Measurements from ENCODE around the gene CCDC40.
A peak's percentile ranks its signal among the peaks of the same experiment; 100 is the strongest.

The CCDC40 gene

DNA sequence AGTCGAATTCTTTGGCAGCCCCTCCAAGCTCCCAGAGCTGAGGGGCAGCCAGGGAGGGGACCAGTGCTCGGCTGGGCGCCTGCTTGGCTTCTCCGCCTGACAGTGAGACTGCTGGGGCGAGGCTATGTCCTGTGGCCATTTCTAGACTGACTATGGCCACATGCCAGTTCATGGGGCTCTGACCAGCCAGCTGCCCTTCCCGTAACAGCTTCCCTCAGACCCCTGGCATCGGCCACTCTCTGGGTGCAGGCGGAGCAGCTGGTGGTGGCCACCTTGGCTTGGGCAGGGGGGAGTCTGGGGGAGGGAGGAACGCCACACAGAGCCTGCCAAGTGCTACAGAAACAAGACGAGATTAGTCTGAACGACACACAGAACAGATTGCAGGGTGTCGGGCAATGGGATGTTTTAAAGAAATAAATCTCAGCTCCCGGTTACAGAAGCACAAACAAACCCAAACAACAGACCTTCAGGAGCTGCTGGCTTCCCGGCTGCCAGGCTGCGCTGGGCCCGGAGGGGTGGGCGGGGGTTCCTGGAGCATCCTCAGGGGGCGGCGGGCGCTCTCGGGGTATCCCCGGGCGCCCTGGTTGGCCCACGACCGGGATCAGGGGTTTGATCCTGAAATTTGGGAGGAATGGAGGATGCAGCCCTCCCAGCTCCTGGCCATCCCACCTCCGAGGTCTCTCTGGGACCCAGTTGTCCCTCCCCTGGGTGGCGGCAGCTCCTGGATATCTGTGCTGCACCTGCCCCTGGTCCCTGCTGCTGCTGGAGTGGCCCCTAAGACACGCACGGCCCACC, 35.3 kb upstream of the CCDC40 start:
- DNase-seq (ENCODE audit: insufficient read length, low spot score) (no peak), FAIRE-seq (no peak)

DNA sequence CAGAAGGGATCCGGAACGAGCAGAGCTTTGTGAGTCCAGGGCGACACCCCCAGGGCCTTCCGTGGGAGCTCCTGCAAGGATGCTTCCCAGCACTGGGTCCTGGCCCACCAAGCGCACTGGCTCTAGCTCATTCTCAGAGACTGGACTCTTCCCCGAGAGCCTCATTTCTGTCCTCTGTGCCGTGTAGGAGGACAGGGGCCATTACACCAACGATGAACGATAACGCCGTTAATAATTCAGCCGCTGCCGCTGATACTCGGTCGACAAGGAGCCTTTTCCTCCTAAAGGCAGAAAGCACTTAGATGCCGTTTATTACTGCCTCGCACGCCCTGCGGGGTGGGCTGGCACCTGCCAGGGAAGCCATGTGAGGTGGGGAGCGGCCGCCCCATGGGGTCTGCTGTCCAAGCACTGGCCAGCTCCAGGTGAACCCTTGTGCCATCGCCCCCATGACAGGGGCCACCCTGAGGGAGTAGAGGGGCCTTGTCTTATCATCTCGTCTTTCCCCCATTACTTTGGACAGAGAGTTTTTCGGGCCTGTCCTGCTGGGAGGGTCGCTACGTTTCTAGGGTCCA, 34.3 kb upstream of the CCDC40 start:
- FAIRE-seq (no peak), DNase-seq (ENCODE audit: insufficient read length, low spot score) (no peak)

DNA sequence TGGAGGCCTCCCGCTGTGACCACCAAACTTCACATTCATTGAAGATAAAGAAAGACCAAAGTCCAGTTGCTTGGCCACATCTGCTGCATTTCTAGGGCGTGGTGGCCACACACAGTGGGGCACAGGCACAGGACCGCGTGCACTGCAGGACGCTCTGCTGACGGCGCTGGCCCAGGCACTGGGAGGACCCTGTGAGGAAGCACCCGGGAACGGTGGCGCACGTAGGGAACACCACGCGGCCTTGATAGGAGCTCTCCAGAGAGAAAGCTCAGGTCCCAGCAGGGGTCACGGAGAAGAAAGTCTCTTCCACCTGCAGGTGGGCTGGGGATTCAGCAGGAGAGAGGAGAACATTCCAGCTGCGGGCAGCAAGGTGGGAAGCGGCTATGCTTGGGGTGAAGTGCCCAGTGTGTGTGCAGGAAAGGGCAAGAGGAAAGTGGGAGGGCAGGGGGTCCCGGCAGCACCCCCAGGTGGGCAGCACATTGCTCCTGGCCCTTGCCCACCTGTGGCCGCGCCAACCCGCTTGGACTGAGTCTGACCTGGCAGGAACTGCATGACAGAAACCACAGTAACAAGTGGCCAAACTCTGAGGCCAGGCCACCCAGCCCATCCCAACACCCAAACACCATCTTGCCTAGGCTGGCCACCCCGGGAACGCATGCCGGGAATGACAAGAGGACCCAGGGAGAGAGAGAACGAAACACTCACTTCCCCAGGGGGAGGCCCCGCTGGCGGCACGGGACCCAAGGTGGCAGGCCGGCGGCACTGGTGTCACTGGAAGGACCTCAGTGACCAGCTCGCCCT, 33.6 kb upstream of the CCDC40 start:
- DNase-seq (ENCODE audit: insufficient read length, low spot score) (no peak), FAIRE-seq (no peak)

DNA sequence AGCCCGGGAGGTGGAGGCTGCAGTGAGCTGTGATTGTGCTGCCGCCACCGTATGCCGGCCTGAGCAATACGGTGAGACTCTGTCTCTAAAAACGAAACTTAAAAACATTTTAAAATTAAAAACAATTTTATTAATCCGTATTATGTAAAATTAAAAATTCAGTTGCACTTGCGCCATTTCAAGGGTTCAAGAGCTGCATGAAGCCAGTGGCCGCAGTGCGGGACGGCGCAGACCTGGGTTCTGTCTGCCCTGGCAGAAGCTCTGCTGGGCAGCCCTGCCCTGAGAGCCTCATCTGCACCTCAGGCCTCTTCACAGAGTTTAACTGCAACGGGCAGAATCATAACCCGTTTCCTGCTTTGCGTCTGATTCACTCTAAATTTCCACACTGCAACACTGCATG, 32.5 kb upstream of the CCDC40 start:
- no peak for DNase-seq (ENCODE audit: insufficient read length, low spot score)
- no peak for FAIRE-seq

DNA sequence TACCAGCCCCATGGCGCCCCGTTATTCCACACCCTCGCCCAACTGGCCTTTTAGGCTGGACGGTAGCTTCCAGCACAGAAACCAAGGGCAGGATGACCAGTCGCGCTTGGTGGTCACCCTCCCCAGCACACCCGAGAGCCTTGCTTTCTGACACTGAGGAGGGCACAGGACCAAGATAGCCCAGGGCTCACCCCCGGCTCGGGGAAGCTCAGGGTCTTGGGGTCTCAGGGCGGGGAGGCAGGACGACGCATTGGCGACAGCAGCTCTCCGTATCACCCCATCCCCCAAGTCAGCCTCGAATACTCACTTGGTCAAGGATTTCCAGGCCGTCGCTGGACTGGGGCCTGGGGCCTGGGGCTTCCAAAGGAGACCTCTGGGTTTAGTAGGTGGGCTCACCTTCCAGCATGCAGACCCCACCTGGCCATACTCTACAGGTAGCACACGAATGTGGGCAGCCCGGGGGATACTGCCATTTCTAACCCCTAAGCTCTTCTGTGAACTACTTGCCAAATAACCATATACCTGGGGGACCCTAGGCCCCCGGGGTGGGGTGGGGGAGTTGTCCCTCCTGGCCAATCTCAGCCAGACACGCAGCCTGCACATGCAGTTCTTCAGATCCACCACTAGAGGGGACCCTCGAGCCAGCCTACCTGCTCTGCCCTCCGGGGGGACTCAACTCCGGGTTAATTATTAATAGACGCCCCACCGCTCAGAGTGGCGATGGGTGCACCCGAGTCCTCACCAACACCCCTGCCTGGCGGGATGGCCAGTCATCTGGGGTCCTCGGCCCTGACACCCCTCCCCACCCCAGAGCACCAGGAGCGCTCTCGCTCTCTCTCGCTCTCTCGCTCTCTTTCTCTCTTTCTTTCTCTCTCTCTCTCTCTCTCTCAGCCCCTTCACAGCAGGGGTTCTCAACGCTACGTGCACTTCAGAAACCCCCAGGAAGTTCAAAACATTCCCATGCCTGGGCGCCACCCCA, 30.8 kb upstream of the CCDC40 start:
- DNase-seq (ENCODE audit: insufficient read length, low spot score) (peak; percentile 86), FAIRE-seq (peak; percentile 70)

DNA sequence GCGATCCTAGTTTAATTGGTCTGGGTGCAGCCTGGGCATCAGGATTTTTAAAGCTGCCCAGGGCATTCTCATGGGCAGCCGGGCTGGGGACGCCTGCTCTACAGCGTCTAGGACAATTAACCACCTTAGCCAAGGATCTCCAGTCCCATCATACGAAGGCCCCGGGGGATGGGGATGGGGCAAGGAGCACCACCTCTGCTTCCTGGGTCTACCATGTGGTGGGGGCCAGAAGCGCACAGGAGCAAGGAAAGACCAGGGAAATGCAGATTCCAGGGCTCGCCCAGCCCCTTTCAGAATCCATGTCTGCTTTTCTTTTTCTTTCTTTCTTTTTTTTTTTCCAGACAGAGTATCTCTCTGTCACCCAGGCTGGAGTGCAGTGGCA, 30.1 kb upstream of the CCDC40 start:
- FAIRE-seq (no peak), DNase-seq (ENCODE audit: insufficient read length, low spot score) (no peak)

DNA sequence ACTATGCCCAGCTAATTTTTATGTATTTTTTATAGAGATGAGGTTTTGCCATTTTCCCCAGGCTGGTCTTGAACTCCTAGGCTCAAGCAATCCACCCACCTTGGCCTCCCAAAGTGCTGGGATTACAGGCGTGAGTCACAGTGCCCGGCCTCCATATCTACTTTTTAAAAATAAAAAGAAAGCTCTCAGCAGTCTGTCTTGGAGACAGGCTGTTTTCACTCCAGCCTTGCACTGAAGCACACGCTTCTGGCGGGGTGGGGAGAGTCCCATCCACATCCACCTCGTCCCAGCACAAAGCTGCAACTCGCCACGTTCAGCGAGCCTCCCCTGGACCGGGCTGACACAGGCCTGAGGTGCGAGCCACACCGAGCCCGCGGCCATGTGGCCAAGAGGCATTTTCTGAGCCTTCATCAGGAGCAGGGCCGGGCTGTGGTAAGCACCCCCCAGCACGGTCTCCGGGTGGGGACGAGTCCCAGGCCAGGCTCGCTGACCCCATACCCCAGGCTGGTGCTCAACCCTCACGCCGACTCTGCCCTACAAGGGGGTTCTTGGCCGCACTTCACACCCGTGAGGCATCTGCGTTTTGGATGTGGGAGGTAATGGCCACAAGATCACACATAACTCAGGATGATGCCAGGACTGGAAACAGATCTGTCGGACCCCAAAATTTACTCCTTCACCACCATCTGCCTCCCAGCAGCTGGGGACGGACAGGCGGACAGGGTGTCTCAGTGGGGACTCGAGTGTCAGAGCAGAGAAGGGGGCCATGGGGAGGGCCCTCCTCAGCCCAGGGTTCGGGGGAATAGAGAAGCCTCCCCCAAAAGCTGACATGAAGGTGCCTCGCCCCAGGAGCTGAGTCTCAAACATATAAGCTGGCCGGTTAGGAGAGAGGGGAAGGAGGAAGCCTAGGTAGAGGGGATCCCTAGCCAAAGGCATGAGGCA, 29.4 kb upstream of the CCDC40 start:
- DNase-seq (ENCODE audit: insufficient read length, low spot score) (no peak), FAIRE-seq (no peak)

DNA sequence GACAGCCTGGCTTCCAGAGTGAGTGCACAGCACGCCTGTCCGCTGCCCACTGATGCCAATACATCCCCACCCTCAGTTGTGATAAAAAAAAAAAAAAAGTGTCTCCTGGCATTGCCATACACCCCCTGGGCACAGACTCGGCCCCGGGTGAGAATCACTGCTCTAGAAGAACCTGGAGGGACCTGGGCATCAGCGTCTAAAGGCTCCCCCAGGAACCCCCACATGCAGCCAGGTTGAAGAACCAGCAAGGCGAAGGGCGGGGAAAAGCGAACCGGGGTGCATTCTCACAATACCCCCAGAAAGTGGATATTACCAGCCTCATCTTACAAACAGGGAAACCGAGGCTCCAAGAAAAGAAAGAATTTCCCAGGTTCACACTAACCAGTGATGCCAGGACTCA, 28.5 kb upstream of the CCDC40 start:
- FAIRE-seq (no peak), DNase-seq (ENCODE audit: insufficient read length, low spot score) (no peak)

DNA sequence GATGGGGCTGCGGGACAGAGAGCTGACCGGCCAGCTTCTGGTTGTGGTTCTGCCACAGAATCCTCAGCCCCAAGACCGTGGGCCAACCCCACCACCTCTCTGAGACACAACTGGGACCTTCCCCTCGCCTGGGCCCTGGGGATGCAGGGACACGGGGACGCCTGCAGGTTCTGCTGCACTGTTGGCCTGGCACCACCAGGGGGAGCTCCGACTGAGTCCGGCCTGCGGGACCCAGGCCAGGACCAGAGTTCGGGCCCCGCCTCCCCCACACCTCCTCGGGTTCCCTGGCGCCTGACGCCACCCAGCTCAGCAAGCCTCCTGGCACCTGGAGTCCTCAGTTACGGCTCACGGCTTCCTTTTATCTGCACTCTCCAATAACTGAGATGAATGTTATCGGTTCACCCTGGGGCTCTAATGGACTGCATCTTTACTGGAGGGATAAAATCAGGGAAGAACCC, 28.0 kb upstream of the CCDC40 start:
- FAIRE-seq, result no peak

DNA sequence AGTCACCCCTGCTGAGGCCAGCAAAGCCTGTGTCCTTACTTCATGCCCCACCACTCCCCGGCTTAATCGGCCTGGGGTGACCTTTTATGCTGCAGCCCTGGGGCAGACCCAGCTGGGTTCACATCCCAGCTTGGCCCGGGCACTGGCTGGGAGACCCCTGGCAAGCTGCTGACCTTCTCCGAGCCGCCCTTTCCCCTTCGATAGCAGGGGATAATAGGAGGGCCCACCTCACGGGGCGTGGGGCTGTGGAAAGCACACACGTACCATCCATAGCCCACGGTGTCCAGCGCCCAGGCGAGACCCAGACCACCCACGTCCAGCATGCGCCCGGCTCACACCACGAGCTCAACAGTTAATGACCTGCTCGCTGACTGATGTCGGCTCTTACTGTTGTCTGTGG, 27.6 kb upstream of the CCDC40 start:
- DNase-seq (ENCODE audit: insufficient read length, low spot score) (no peak), FAIRE-seq (no peak)

More for the DNA sequence above, 28.0 kb upstream of the CCDC40 start:
- DNase-seq (ENCODE audit: insufficient read length, low spot score), result peak; percentile 84

DNA sequence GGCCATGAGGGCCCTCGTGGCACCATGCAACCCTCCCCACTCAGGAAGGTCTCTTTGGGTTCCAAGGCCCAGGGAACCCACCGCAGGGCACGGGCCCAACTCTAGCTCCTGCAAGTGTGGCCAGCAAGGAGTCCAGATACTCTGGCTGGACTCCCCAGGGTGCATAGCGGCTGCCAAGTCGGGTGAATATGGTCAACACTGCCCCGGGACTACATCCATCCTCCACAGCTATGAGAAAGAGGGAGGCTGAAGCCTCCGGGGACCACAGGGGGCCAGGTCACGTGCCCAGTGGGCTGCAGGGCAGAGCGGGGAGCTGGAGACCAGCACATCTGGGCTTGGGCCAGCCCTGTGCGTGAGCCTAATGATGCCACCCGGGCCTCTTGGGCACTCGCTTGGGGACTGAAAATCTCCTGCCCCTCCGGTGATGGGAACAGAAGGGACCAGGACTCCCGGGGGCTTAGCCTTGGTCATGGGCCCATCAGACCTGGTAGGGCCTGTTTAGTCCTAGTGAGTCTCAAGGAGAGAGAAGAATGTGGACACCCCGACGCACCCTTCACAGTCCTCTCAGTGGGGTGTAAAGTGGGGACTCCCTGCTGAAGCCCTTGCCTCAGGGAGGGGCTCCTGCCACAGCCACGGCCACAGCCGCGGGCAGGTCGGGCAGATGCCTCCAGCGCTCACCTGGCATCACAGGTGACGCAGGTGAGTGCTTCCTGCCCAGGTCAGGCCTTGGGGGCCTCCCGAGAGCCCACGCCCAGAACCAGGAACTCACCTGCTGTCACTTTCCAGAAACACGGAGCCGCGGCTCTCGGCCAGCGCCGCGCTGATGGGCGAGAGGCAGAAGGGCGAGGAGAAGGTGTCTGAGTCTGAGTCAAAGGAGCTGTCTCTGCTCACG, 26.8 kb upstream of the CCDC40 start:
- FAIRE-seq (no peak), DNase-seq (ENCODE audit: insufficient read length, low spot score) (no peak)

DNA sequence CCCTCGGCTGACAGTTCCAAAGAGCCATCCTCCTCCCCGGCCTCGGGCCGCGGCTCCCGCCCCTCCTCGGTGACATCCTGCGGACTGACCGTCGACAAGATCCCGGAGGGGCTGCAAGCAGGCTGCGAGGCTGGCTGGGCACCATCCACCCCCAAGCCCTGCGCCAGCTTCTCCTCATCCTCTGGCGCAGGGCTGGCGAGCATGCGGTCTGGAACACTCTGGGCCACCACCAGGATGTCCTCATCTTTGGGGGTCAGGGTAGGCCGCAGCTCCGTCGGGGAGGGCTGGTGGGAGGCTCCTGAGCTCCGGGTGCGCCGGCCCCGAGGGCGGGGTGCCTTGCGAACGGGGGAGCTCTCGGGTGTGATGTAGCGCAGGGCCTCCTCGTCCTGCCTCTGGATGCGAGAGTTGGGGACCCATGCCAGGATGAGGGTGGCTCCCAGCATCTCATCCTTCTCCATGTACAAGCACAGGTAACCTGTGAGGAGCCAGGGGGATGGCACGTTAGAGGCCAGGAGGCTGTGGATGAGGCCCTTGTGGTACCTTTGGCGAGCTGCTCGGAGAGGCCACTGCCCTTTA, 26.1 kb upstream of the CCDC40 start:
- FAIRE-seq (no peak), DNase-seq (ENCODE audit: insufficient read length, low spot score) (no peak)

DNA sequence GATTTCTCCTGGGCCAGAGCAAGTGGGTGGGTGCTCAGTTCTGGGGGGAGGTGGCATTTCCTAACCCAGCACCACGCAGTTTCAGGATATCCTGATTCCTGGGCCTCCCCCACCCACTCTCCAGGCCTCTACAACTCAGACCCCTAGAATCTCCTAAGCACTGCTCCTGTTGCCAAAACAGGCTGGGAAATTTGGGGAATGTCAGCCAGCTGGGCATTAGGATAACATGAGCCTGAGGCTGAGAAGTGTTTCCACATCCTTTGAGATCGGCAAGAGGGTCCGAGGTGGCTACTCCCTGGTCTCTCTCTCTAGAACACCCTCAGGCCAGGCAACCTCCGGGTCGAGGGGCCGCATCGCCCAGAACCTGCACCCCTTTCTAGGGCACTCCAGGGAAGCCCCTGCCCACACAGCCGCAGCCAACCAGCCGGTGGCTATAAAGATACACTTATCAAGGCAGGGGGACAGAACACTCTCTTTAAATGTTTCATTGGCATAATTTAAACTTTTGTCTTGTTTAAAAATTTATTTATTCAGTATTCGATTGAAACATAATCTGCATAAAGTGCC, 24.4 kb upstream of the CCDC40 start:
- no peak for DNase-seq (ENCODE audit: insufficient read length, low spot score)
- FAIRE-seq, result no peak

DNA sequence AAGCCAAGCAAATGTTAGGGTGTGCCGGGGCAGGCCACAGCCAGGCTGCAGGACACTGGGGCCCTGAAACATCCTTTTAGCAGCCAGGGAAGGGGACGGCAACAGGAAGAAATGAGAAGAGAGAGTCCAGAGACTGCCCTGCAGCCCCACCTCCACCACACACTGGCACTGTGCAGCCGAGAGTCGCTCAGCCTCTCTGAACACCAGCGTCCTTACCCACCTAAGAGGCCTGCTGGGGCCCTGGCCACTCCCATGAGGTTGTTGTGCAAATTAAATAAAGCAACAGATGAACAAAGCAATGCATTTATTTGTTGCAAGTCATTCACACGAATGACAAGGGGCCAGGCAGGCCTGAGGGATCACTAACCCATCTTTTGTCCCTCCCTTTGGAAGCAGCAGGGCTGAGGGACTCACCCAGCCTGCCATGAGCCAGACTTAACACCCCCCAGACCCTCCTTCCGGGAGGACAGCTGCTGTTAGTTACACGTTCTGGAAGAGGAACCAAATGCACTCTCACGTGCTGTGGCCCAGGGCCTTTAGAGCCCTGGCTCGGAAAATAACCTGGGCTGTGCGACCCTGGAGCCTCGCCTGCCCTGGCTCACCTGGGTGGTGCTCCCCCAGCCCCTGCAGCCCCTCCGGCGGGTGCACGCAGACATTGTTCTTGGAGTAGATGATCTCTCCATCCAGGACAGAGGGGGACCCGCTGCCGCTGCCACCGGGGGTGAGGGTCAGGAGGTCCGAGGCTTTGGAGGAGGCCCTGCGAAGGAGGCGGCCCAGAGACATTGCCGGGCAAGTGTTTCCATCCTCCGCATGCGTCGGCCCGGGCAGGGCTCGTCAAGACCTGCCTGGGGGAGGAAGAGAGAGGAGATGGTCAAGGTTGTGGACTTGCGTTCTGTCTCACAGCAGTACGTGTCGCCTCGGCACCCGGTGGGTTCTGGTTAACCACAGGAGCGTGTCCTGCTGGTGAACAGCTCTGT, 23.4 kb upstream of the CCDC40 start:
- FAIRE-seq, result peak; percentile 40
- no peak for DNase-seq (ENCODE audit: insufficient read length, low spot score)

DNA sequence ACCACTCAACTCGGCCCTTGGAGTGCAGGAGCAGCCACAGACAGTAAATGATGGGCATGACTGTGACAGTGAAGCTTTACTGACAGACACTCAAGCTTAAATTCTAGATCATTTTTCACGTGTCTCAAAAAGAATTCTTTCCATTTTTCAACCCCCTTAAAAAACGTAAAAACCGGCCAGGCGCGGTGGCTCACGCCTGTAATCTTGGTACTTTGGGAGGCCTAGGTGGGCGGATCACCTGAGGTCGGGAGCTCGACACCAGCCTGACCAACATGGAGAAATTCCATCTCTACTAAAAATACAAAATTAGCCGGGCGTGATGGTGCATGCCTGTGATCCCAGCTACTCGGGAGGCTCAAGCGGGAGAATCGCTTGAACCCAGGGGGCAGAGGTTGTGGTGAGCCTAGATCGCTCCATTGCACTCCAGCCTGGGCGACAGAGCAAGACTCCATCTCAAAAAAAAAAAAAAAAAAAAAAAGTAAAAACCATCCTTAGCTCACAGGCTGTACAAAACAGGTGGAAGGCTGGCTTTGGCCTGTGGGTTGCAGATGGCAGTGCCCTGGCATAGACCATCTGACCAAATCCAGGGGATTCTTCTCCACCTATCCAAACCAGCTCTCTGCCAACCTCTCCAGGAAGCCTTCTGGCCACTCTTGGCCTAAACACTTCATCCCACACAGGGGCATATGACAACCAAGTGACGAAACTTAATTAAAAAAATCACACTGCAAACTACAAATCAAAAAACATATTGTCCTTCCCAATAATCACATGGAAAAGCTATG, 19.0 kb upstream of the CCDC40 start:
- FAIRE-seq, result no peak
- no peak for DNase-seq (ENCODE audit: insufficient read length, low spot score)

Data from HTR-8/SVneo (cell line).